PC-3 (cell line): ENCODE data around the gene GPC6. TPM values are rescaled to one million over a fixed set of nuclear protein-coding genes. Genes with fewer than 3 reads are reported as not detected.

ENCODE experiments used
- ATAC-seq: fragments of 200-7000 bp; cut with Tn5 transposase; 2 replicates; pipeline ENCODE4 v1.9.1; 2020; ENCODE audit warnings: mild to moderate bottlenecking, moderate library complexity
- BruUV-seq: library from RNA; stranded (reverse); fragments of 400-500 nt; replicated peaks from 2 replicates; lab custom pipeline; 2021; lab: Mats Ljungman, UMichigan
- CTCF ChIA-PET: fragments of 300-600 bp; sonication (Branson Sonifier 250); formaldehyde crosslinking; loops from one replicate; lab custom pipeline; 2022; ENCODE audit warnings: antibody characterized with exemption; lab: Charles Lee
- POLR2A ChIA-PET: fragments of 300-600 bp; sonication (Branson Sonifier 250); formaldehyde crosslinking; loops from one replicate; lab custom pipeline; 2022; ENCODE audit warnings: antibody characterized with exemption; ENCODE audit not compliant: unreplicated experiment; lab: Charles Lee
- DNase-seq: peaks from one replicate; pipeline ENCODE4 v3.0.0-alpha.2; 2015
- H2AFZ ChIP-seq: fragments of 300-600 bp; sonication (generic); 2 replicates; pipeline ENCODE4 v1.6.0; 2016; ENCODE audit warnings: antibody characterized with exemption, low read length
- H3F3A ChIP-seq: fragments of 300-600 bp; sonication (generic); one replicate; pipeline ENCODE4 v1.6.0; 2017; ENCODE audit warnings: antibody characterized with exemption, low read length, control low read depth, mild to moderate bottlenecking; ENCODE audit not compliant: unreplicated experiment
- H3K27ac ChIP-seq: fragments of 300-600 bp; sonication (generic); 2 replicates; pipeline ENCODE4 v1.5.1; 2016; ENCODE audit warnings: mild to moderate bottlenecking, low read length
- H3K27me3 ChIP-seq: fragments of 300-600 bp; sonication (generic); 2 replicates; pipeline ENCODE4 v1.6.1; 2016; ENCODE audit warnings: low read length, mixed read lengths
- H3K36me3 ChIP-seq: fragments of 300-600 bp; sonication (generic); 2 replicates; pipeline ENCODE4 v1.6.1; 2016; ENCODE audit warnings: low read depth, mixed run types, low read length, mixed read lengths
- H3K4me1 ChIP-seq: fragments of 300-600 bp; sonication (generic); 2 replicates; pipeline ENCODE4 v1.5.1; 2016; ENCODE audit warnings: low read length; ENCODE audit not compliant: insufficient read depth
- H3K4me2 ChIP-seq: fragments of 300-600 bp; sonication (generic); 2 replicates; pipeline ENCODE4 v1.6.0; 2016; ENCODE audit warnings: low read length
- H3K4me3 ChIP-seq: fragments of 300-600 bp; sonication (generic); 2 replicates; pipeline ENCODE4 v1.5.1; 2016; ENCODE audit warnings: mild to moderate bottlenecking, low read length, mixed read lengths
- H3K79me2 ChIP-seq: fragments of 300-600 bp; sonication (generic); 2 replicates; pipeline ENCODE4 v1.6.1; 2017; ENCODE audit warnings: low read length, mixed read lengths
- H3K9ac ChIP-seq: fragments of 300-600 bp; sonication (generic); 2 replicates; pipeline ENCODE4 v1.6.0; 2016; ENCODE audit warnings: mild to moderate bottlenecking, low read length
- H3K9me2 ChIP-seq: fragments of 300-600 bp; sonication (generic); replicated peaks from 2 replicates; pipeline ENCODE4 v1.6.1; 2016; ENCODE audit warnings: mixed run types, low read length, mixed read lengths
- H3K9me3 ChIP-seq: fragments of 300-600 bp; sonication (generic); 2 replicates; pipeline ENCODE4 v1.6.1; 2016; ENCODE audit warnings: low read length, mixed read lengths
- H4K20me1 ChIP-seq: fragments of 300-600 bp; sonication (generic); 2 replicates; pipeline ENCODE4 v1.6.1; 2016; ENCODE audit warnings: low read length, mixed read lengths
- CTCF ChIP-seq: fragments of 300-600 bp; sonication (generic); conservative IDR thresholded peaks from 2 replicates; pipeline ENCODE4 v1.5.1; 2017; ENCODE audit warnings: antibody characterized with exemption, low read depth, mild to moderate bottlenecking, low read length
- EZH2 ChIP-seq: fragments of 300-600 bp; sonication (generic); IDR thresholded peaks from one replicate; pipeline ENCODE4 v1.6.1; 2017; ENCODE audit warnings: antibody characterized with exemption, mild to moderate bottlenecking, low read length; ENCODE audit not compliant: unreplicated experiment
- EZH2phosphoT487 ChIP-seq: fragments of 300-600 bp; sonication (generic); IDR thresholded peaks from 2 replicates; pipeline ENCODE4 v1.6.1; 2018; ENCODE audit warnings: mild to moderate bottlenecking, antibody characterized with exemption, low read length, borderline replicate concordance
- intact Hi-C: fragments of 100-400 bp; cut with micrococcal nuclease; formaldehyde crosslinking; loops from 2 replicates; pipeline ENCODE4 v1.9.0; 2023
- total RNA-seq: library from RNA; depleted of rRNA; stranded (reverse); fragments of >200 nt; gene quantifications from 2 replicates; pipeline ENCODE4 v1.2.3, GENCODE V29; 2014

The GPC6 gene
- total RNA-seq, 1 experiment from 2014 or later: 3.5 TPM

- H3K9me2 ChIP-seq: no peaks in the 10 kb centered on the region
- H3K27me3 ChIP-seq: no peaks in the 10 kb centered on the region
- intact Hi-C loops: no loop called here
- no peaks in the 10 kb centered on the region for H3K36me3 ChIP-seq
- H4K20me1 ChIP-seq: no peaks in the 10 kb centered on the region
- H3K4me1 ChIP-seq: no peaks in the 10 kb centered on the region
- no peak overlapping the region for H3K4me2 ChIP-seq
- H3K9ac ChIP-seq: no peak overlapping the region
- ATAC-seq (peak; percentile 42; the same call in 1 of the 2 replicates), DNase-seq (peak; percentile 9)
- H3K27ac ChIP-seq: no peak overlapping the region
- ChIA-PET POLR2A (no interaction called here), CTCF (no interaction called here)
- no TSS peak for BruUV-seq
- H3K4me3 ChIP-seq: no peak overlapping the region
- H3K79me2 ChIP-seq: no peaks in the 10 kb centered on the region
- no peaks in the 10 kb centered on the region for H3F3A ChIP-seq
- no peaks in the 10 kb centered on the region for H3K9me3 ChIP-seq
- TF ChIP-seq CTCF (no peak), EZH2 (no peak), EZH2phosphoT487 (no peak)
- H2AFZ ChIP-seq: no peak overlapping the region
Measured at GRCh38 chr13:93305886-93306285, 79.3 kb downstream of the GPC6 start.

GRCh38 chr13:93307136-93307535, 80.5 kb downstream of the GPC6 start:
- H3F3A ChIP-seq: no peaks in the 10 kb centered on the region
- POLR2A ChIA-PET: no interaction called here
- intact Hi-C loops: no loop called here
- CTCF ChIA-PET: no interaction called here
- no peak overlapping the region for H2AFZ ChIP-seq
- no peaks in the 10 kb centered on the region for H3K79me2 ChIP-seq
- H3K9me2 ChIP-seq: no peaks in the 10 kb centered on the region
- H3K27ac ChIP-seq: no peak overlapping the region
- ATAC-seq (no peak), DNase-seq (no peak)
- TF ChIP-seq CTCF (no peak), EZH2phosphoT487 (no peak), EZH2 (no peak)
- H4K20me1 ChIP-seq: no peaks in the 10 kb centered on the region
- H3K9me3 ChIP-seq: no peaks in the 10 kb centered on the region
- H3K27me3 ChIP-seq: no peaks in the 10 kb centered on the region
- no peaks in the 10 kb centered on the region for H3K4me1 ChIP-seq
- no peak overlapping the region for H3K4me2 ChIP-seq
- no peak overlapping the region for H3K4me3 ChIP-seq
- no peak overlapping the region for H3K9ac ChIP-seq
- BruUV-seq: no TSS peak
- no peaks in the 10 kb centered on the region for H3K36me3 ChIP-seq

GRCh38 chr13:93307651-93308050, 81.0 kb downstream of the GPC6 start:
- no peaks in the 10 kb centered on the region for H3K36me3 ChIP-seq
- no peak for DNase-seq
- intact Hi-C loops: no loop called here
- H3K4me3 ChIP-seq: no peak overlapping the region
- H3K4me1 ChIP-seq: no peaks in the 10 kb centered on the region
- H3K27me3 ChIP-seq: no peaks in the 10 kb centered on the region
- H3F3A ChIP-seq: no peaks in the 10 kb centered on the region
- H3K79me2 ChIP-seq: no peaks in the 10 kb centered on the region
- no peak for ATAC-seq
- no peaks in the 10 kb centered on the region for H3K9me3 ChIP-seq
- H3K4me2 ChIP-seq: no peak overlapping the region
- H3K9ac ChIP-seq: no peak overlapping the region
- POLR2A ChIA-PET: no interaction called here
- CTCF ChIA-PET: no interaction called here
- no peaks in the 10 kb centered on the region for H3K9me2 ChIP-seq
- no peak for TF ChIP-seq EZH2
- TF ChIP-seq CTCF: no peak
- no peak for TF ChIP-seq EZH2phosphoT487
- no peak overlapping the region for H2AFZ ChIP-seq
- no peaks in the 10 kb centered on the region for H4K20me1 ChIP-seq
- no peak overlapping the region for H3K27ac ChIP-seq
- BruUV-seq: no TSS peak
